ENCODE results near the gene FARSB.

DNA sequence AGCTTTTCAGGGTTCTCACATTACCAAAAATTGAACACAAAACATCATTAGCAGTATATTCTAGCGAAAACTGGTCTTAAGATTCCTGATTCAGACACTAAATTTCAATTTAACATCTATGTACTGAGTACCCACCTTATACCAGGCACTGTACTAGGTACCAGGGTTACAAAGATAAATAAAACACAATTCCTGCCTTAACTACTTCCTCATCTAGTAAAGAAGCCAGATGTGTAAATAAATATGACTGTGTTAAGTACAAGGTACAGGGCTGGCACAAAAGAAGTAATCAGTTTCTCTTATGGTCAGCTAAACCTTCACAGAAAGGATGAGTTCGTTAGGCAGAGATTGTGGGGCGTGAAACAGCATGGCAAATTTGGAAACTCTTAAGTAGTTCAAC, 6.1 kb downstream of the FARSB start:
- TF ChIP-seq, protein P1, sequence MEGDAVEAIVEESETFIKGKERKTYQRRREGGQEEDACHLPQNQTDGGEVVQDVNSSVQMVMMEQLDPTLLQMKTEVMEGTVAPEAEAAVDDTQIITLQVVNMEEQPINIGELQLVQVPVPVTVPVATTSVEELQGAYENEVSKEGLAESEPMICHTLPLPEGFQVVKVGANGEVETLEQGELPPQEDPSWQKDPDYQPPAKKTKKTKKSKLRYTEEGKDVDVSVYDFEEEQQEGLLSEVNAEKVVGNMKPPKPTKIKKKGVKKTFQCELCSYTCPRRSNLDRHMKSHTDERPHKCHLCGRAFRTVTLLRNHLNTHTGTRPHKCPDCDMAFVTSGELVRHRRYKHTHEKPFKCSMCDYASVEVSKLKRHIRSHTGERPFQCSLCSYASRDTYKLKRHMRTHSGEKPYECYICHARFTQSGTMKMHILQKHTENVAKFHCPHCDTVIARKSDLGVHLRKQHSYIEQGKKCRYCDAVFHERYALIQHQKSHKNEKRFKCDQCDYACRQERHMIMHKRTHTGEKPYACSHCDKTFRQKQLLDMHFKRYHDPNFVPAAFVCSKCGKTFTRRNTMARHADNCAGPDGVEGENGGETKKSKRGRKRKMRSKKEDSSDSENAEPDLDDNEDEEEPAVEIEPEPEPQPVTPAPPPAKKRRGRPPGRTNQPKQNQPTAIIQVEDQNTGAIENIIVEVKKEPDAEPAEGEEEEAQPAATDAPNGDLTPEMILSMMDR (IDR thresholded peaks at IDR 0.05) = no peak
- no peak for TF ChIP-seq POLR2A (IDR thresholded peaks at IDR 0.05)
